ENCODE data around the gene MED27. TPM values are rescaled to one million over a fixed set of nuclear protein-coding genes. Genes with fewer than 3 reads are reported as not detected.

The MED27 gene
- total and polyA plus RNA-seq, 2 of the 8 experiments (the other 6 are each of a cell fraction or from before 2014, with no cell fraction given), result 29.9 to 56.5 TPM

GRCh38 chr9:131982671-131983239 lies 96.9 kb downstream of the MED27 start (continued):
- no peak for TF ChIP-seq CHD7 (IDR thresholded peaks at IDR 0.05; ENCODE audit: insufficient replicate concordance, low read length)
- no peak for TF ChIP-seq CBX5 (IDR thresholded peaks at IDR 0.05; ENCODE audit: low read depth, low read length)
- TF ChIP-seq JUN (IDR thresholded peaks at IDR 0.05; ENCODE audit: low read depth, low read length), result no peak
- no peak for TF ChIP-seq KDM5A (IDR thresholded peaks at IDR 0.05; ENCODE audit: low read length)
- TF ChIP-seq NANOG (IDR thresholded peaks at IDR 0.05; ENCODE audit: insufficient read depth, low read depth, low read length, poor library complexity, severe bottlenecking), result no peak
- no peak for TF ChIP-seq CTCF (IDR thresholded peaks at IDR 0.05; ENCODE audit: control extremely low read depth in 1 of 3, insufficient read depth in 1 of 3, low read depth in 1 of 3, low read length in 3 of 3)
